ENCODE measurements around the gene FBXW5.

FBXW5 gene

GRCh38 chr9:136927343-136928271 lies 16.9 kb downstream of the FBXW5 start:
- Mint-ChIP-seq H3K36me3 (ENCODE audit: low read depth) (peaks cover 18% of the 10 kb centered on the region), H3K9me3 (peaks cover 5% of the 10 kb centered on the region)
- TF ChIP-seq, protein P1, sequence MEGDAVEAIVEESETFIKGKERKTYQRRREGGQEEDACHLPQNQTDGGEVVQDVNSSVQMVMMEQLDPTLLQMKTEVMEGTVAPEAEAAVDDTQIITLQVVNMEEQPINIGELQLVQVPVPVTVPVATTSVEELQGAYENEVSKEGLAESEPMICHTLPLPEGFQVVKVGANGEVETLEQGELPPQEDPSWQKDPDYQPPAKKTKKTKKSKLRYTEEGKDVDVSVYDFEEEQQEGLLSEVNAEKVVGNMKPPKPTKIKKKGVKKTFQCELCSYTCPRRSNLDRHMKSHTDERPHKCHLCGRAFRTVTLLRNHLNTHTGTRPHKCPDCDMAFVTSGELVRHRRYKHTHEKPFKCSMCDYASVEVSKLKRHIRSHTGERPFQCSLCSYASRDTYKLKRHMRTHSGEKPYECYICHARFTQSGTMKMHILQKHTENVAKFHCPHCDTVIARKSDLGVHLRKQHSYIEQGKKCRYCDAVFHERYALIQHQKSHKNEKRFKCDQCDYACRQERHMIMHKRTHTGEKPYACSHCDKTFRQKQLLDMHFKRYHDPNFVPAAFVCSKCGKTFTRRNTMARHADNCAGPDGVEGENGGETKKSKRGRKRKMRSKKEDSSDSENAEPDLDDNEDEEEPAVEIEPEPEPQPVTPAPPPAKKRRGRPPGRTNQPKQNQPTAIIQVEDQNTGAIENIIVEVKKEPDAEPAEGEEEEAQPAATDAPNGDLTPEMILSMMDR (IDR thresholded peaks at IDR 0.05; ENCODE audit: unreplicated experiment in 3 of 3), result no peak

DNA sequence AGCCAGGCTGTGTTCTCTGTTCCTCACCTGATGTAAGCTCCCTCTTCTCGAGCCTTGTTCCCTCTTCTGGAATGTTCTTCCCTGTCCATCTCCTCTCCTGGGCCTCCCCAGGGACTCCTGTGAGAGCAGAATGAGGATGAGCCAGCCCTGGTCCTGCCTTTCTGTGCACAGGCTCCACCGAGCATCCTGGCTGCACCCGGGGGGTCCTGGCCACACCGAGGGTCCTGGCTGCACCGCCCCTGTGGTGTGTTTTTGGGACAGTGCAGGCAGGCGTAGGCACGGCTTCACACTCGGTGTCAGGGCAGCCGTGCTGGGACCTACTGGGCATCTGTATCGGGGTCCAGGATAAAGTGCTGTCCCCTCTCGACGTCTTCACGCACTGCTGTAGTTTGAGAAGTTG lies 17.8 kb downstream of the FBXW5 start:
- H3K36me3 Mint-ChIP-seq (ENCODE audit: low read depth), result peaks cover 13% of the 10 kb centered on the region
- H3K27me3 Mint-ChIP-seq (ENCODE audit: low read depth), result no peaks in the 10 kb centered on the region
- H3K4me3 Mint-ChIP-seq, result no peak overlapping the region
- H3K27ac Mint-ChIP-seq, result no peak overlapping the region
- TF ChIP-seq, protein P1 (IDR thresholded peaks at IDR 0.05; ENCODE audit: unreplicated experiment in 3 of 3), result no peak
- H3K4me1 Mint-ChIP-seq, result no peaks in the 10 kb centered on the region
- peaks cover under 1% of the 10 kb centered on the region for H3K9me3 Mint-ChIP-seq

More at GRCh38 chr9:136927343-136928271, 16.9 kb downstream of the FBXW5 start:
- no peak overlapping the region for H3K4me3 Mint-ChIP-seq
- no peaks in the 10 kb centered on the region for H3K4me1 Mint-ChIP-seq
- H3K27me3 Mint-ChIP-seq (ENCODE audit: low read depth), result no peaks in the 10 kb centered on the region
- H3K27ac Mint-ChIP-seq, result no peak overlapping the region

DNA sequence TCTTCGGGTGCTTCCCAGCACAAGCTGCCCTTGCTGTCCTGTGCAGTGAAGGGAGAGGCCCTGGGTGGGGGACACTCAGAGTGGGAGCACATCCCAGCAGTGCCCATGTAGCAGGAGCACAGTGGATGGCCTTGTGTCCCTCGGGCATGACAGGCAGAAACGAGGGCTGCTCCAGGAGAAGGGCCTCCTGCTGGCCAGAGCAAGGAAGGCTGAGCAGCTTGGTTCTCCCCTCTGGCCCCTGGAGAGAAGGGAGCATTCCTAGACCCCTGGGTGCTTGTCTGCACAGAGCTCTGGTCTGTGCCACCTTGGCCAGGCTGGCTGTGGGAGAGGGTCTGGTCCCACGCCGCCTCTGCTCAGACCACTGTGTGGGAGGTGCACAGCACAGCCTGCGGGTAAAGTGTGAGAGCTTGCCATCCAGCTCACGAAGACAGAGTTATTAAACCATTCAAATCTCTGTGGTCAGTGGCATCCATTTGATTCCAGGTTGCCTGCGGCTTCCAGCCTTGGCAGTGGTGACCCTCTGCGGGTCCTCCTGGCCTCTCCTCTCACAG lies 18.3 kb downstream of the FBXW5 start:
- H3K9me3 Mint-ChIP-seq, result no peaks in the 10 kb centered on the region
- TF ChIP-seq, protein P1 (IDR thresholded peaks at IDR 0.05; ENCODE audit: unreplicated experiment in 3 of 3), result no peak
- H3K27ac Mint-ChIP-seq, result no peak overlapping the region
- H3K36me3 Mint-ChIP-seq (ENCODE audit: low read depth), result peaks cover 11% of the 10 kb centered on the region
- no peak overlapping the region for H3K4me3 Mint-ChIP-seq
- H3K4me1 Mint-ChIP-seq, result no peaks in the 10 kb centered on the region
- H3K27me3 Mint-ChIP-seq (ENCODE audit: low read depth), result no peaks in the 10 kb centered on the region

GRCh38 chr9:136925414-136926153 lies 19.0 kb downstream of the FBXW5 start:
- H3K4me1 Mint-ChIP-seq, result no peaks in the 10 kb centered on the region
- TF ChIP-seq, protein P1 (IDR thresholded peaks at IDR 0.05; ENCODE audit: unreplicated experiment in 3 of 3), result no peak
- no peak overlapping the region for H3K4me3 Mint-ChIP-seq
- no peak overlapping the region for H3K27ac Mint-ChIP-seq
- no peaks in the 10 kb centered on the region for H3K9me3 Mint-ChIP-seq
- peaks cover 11% of the 10 kb centered on the region for H3K36me3 Mint-ChIP-seq (ENCODE audit: low read depth)
- no peaks in the 10 kb centered on the region for H3K27me3 Mint-ChIP-seq (ENCODE audit: low read depth)

- peaks cover 18% of the 10 kb centered on the region for H3K36me3 Mint-ChIP-seq (ENCODE audit: low read depth)
- TF ChIP-seq, protein P1 (IDR thresholded peaks at IDR 0.05; ENCODE audit: unreplicated experiment in 3 of 3), result no peak
- H3K4me3 Mint-ChIP-seq, result no peak overlapping the region
- H3K27ac Mint-ChIP-seq, result no peak overlapping the region
- H3K9me3 Mint-ChIP-seq, result no peaks in the 10 kb centered on the region
- H3K4me1 Mint-ChIP-seq, result no peaks in the 10 kb centered on the region
- no peaks in the 10 kb centered on the region for H3K27me3 Mint-ChIP-seq (ENCODE audit: low read depth)
Measured at GRCh38 chr9:136923881-136924280, 20.7 kb downstream of the FBXW5 start.
